GM19099 (cell line): ENCODE data around the gene LRBA.

Experiments used
- POLR2A ChIP-seq: IDR thresholded peaks from 3 replicates; pipeline ENCODE4 v1.6.1; 2011; ENCODE audit warnings: low read depth; ENCODE audit not compliant: insufficient read length; ENCODE audit errors: extremely low read depth

Gene LRBA

GRCh38 chr4:150236626-150237025, 778.5 kb downstream of the LRBA start:
- TF ChIP-seq POLR2A = no peak

DNA sequence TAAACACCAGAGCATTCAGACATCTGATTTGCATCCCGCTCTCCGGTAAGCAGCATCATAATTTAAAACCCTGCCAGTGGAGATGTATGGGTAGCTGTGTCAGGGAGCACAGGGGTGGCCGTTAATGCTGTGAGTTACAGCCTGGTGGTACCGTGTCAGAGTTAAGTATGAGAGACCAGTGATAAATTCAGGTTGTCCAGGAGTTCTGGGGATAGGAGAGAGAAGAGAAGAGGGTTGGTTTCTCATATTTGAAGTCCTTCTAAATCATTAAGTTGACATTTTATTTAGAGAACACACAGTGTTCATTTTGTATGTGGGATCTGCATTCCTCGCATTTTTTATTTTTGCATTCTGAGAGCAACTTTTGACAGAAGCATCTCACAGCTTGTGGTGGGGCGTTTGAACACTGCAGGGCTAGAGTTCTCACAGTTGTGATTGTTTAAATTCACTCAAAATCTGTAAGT, 779.2 kb downstream of the LRBA start:
- no peak for TF ChIP-seq POLR2A

GRCh38 chr4:150235317-150235716, 779.8 kb downstream of the LRBA start:
- TF ChIP-seq POLR2A = no peak

- no peak for TF ChIP-seq POLR2A
Observed at GRCh38 chr4:150234246-150234645, 780.8 kb downstream of the LRBA start.

- TF ChIP-seq POLR2A = no peak
Observed at GRCh38 chr4:150232029-150232428, 783.1 kb downstream of the LRBA start.

DNA sequence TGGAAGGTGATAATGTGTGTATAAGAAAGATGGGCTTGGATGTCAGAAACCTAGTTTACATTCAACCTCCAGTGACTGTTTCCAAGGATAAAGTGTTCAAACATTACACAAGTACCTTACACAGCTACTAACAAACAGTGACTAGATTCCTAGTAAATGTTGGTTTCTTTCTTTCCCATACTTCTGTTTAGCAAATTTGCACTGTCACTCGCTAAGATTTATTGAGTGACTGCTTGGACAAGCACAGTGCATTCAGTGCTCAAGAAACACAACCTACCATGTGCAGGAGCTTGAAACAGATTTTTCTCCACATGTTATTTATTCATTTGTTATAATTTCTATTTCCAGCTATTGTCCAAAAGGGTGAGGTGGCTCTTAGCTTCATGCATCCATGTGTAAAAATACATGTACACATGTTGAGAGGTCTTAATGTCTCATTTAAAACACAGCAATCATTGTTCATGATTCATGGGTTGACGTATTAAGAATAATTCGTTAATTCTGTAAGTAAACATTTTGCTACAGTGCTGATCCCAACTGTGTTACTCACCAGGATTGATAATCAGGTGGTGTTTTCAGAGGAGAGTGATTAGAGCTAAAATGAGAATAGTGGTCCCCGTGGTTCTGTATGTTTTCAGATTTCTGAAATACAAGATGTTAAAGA, 783.8 kb downstream of the LRBA start:
- no peak for TF ChIP-seq POLR2A

DNA sequence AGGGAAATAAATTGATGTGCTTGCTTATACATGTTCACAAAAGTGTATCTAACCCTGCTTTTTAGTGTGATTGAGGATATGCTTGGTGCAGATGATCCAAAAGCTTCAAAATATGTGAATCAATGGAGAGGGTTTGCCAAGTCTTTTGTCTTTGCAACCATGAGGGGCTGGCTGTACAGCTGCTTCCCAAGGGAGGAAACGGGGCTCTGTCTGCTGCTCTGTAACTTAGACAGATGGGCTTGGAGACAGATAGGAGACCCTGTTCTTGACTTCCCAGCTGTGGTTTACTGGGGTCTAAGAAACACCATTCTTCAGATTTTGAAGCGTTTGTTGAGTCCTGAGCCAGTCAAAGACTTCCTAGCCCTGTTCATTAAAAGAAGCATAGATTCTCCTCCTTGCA, 784.5 kb downstream of the LRBA start:
- TF ChIP-seq POLR2A = no peak

DNA sequence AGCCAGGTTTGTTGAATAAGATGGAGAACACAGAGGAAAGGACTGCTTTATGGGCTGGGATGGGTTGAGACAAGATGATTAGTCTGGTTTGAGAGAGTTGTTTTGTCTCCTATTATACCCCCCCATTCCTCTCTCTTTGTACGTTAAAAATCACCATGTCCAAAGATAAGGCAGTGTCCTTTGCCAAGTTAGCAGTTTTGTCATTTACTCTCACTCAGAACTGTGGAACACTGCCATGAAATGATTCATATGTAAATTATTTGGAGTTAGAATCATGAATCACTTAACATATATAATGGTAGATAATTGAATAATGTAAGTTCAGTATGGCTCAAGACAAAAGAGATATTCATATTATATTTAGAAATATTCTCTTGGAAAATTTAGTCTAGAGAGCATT, 785.6 kb downstream of the LRBA start:
- no peak for TF ChIP-seq POLR2A

DNA sequence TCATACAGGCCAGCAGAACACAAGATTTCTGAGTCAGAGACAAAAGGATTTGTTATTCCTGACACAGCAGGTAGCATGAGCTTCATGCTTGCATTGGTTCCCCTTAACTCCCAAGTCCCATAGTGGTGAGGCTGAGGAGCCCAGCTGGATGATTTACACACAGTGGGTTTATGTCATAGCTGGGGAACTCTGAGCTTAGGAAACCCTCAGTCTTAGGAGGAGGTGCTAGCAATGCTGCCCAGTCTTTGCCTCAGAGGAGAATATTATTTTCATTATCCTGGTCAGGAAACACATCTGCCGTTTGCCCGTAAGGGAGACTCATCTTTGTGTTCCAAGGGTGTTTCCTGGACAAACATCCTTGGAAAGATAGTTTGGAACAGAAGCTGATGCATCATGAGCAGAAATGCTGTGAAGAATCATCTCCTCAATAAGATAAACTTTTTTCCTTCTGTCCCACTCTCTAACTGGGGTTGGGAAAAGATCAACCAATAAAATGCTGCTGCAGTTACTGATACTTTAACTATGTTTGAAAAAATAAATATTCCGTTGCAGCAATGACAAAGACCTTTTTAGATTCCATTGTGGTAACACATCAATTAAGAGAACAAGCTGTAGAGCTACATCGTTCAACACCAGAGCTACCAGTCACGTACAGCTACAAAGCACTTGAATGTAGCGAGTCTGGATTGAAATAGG, 790.0 kb downstream of the LRBA start:
- no peak for TF ChIP-seq POLR2A

- TF ChIP-seq POLR2A = no peak
Observed at GRCh38 chr4:150219841-150220240, 795.2 kb downstream of the LRBA start.

- TF ChIP-seq POLR2A = no peak
Observed at GRCh38 chr4:150218447-150218846, 796.6 kb downstream of the LRBA start.

- TF ChIP-seq POLR2A = no peak
Observed at GRCh38 chr4:150217808-150218207, 797.3 kb downstream of the LRBA start.

DNA sequence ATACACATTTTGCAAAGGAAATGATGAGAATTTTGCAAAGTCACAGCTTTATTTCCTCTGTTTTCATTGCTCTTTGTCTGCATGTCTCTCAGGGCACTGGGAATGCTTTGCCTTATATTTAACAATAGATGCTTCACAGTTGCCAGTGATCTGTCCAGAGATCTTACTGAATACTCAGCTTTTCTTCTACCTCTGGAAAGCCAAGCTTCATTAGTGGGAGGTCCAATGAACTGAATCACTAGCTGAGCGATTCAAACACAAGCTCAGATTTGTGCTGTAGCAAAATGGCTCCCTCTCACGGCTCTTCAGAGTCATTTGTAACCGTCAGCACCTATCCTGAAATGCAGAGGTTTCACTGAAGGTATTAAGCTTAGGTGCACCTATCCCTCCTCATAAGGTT, 797.9 kb downstream of the LRBA start:
- no peak for TF ChIP-seq POLR2A

DNA sequence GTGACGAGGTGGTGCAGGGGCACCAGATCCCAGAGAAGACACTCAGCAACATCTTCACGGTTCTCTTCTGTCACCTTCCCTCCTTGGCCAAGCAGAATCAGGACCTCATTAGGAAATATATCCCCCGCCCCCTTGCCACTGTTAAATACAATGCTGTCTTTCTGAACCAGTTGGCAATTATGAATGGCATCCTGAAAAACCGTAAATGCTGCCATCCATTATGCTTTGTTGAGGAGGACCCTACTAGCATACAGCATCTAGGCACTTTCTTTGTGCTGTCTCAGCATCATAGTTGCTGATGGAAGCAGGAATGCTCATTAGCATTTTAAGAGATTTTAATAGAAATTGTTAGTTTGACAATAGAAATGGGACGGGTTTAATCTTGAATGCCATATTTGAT, 798.4 kb downstream of the LRBA start:
- no peak for TF ChIP-seq POLR2A

DNA sequence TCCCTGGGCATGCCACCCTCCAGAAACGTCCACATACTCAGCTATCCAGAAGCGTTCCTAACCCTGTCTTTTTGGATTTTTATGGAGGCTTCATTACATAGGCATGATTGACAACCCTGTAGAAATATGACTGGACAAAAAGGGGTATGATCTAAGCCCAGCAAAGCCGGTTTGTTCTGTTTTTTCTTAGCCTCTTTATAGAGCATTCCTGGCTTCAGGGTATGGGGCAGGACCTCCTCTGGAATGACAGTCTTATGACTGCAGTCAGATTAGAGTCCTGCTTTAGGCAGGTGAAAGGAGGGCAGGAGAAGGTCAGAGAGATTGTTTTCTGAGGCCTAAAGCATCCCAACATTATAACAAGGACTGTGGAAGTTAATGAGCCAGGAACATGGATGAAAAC, 799.5 kb downstream of the LRBA start:
- no peak for TF ChIP-seq POLR2A
